ENCODE measurements around the gene ZDHHC7. TPM values are rescaled to one million over a fixed set of nuclear protein-coding genes. Genes with fewer than 3 reads are reported as not detected.

Gene ZDHHC7
- total RNA-seq, 4 donors from 2014 or later, result 49.8 to 59.2 (median 54.3) TPM

GRCh38 chr16:84965428-84966415 lies 45.6 kb downstream of the ZDHHC7 start:
- intact Hi-C loops (cut with DNase I), result loop anchor here (10.0 kb wide), 1 partner anchor 451 kb away; no protein-coding TSS in a partner anchor
- WGBS, 2 donors, result 87 to 93% methylated on average over 41 to 42 of the region's 43 CpGs
- no peaks in the 10 kb centered on the region for H3K36me3 ChIP-seq
- no peak overlapping the region for H3K27ac ChIP-seq
- no peaks in the 10 kb centered on the region for H3K4me1 ChIP-seq
- TF ChIP-seq POLR2A (IDR thresholded peaks at IDR 0.05) (no peak), CTCF (IDR thresholded peaks at IDR 0.05) (no peak)
- H3K27me3 ChIP-seq, result no peaks in the 10 kb centered on the region
- no peak for DNase-seq
- no peak overlapping the region for H3K4me3 ChIP-seq (replicated peaks in 1 of 3)
- H3K9me3 ChIP-seq, result no peaks in the 10 kb centered on the region

DNA sequence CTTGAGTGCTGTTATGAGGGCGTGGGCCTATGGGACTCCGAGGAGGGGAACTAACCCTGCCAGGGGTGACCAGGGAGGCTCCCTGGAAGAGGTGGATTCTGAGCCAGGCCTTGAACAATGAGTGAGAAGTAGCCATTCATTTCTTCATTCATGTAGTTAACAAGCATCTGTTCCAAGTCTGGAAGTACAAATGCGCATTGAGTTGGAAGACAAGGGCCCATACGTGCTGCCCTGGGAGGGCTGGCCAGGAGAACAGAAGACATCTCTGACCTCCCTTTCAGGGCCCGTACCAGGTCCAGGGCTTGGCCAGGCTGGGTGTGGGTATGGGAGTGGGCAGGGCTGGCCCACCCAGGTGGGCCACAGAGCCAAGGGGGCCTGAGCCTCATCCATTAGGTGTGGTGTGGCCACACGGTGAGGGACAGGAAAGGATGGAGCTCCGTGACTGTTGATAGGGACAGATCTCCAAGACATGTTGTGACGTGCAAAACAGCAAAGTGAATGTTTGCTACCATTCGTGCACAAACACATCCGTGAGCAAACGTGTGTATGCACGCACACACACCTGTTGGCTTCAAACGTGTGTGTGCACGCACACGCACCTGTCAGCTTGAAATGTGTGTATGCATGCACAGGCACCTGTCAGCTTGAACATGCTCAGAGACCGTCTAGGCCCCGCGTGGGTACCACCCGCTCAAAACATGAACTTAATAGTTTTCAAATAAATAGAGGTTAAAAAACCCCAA lies 46.8 kb downstream of the ZDHHC7 start:
- H3K36me3 ChIP-seq, result no peaks in the 10 kb centered on the region
- H3K4me3 ChIP-seq (replicated peaks in 1 of 3), result no peak overlapping the region
- no peaks in the 10 kb centered on the region for H3K27me3 ChIP-seq
- TF ChIP-seq POLR2A (IDR thresholded peaks at IDR 0.05) (no peak), CTCF (IDR thresholded peaks at IDR 0.05) (no peak)
- H3K27ac ChIP-seq, result no peak overlapping the region
- H3K4me1 ChIP-seq, result no peaks in the 10 kb centered on the region
- no peak for DNase-seq
- intact Hi-C loops (cut with DNase I), result loop anchor here (10.0 kb wide), 1 partner anchor 450 kb away; no protein-coding TSS in a partner anchor
- WGBS, 2 donors, result 90 to 92% methylated on average over 19 of the region's 19 CpGs
- H3K9me3 ChIP-seq, result no peaks in the 10 kb centered on the region

- Histone ChIP-seq H3K27me3 (no peaks in the 10 kb centered on the region), H3K36me3 (no peaks in the 10 kb centered on the region), H3K9me3 (no peaks in the 10 kb centered on the region), H3K27ac (no peak overlapping the region), H3K4me3 (replicated peaks in 1 of 3) (no peak overlapping the region), H3K4me1 (no peaks in the 10 kb centered on the region)
- WGBS, 2 donors, result 58 to 65% methylated on average over 8 of the region's 8 CpGs
- TF ChIP-seq CTCF (IDR thresholded peaks at IDR 0.05), result no peak
- no peak for TF ChIP-seq POLR2A (IDR thresholded peaks at IDR 0.05)
- intact Hi-C loops (cut with DNase I), result loop anchor here (10.0 kb wide), 1 partner anchor 448 kb away; no protein-coding TSS in a partner anchor
- DNase-seq, result no peak
Observed at GRCh38 chr16:84963066-84963465, 48.3 kb downstream of the ZDHHC7 start.

- DNase-seq, result no peak
- no peaks in the 10 kb centered on the region for H3K9me3 ChIP-seq
- H3K27me3 ChIP-seq, result no peaks in the 10 kb centered on the region
- H3K4me1 ChIP-seq, result no peaks in the 10 kb centered on the region
- TF ChIP-seq CTCF (IDR thresholded peaks at IDR 0.05), result no peak
- no peak for TF ChIP-seq POLR2A (IDR thresholded peaks at IDR 0.05)
- no peak overlapping the region for H3K4me3 ChIP-seq (replicated peaks in 1 of 3)
- H3K27ac ChIP-seq, result no peak overlapping the region
- 82 to 89% methylated on average over 4 of the region's 4 CpGs for WGBS, 2 donors
- H3K36me3 ChIP-seq, result no peaks in the 10 kb centered on the region
- intact Hi-C loops (cut with DNase I), result loop anchor here (10.0 kb wide), 1 partner anchor 446 kb away; no protein-coding TSS in a partner anchor
Observed at GRCh38 chr16:84960942-84961341, 50.4 kb downstream of the ZDHHC7 start.

All from thyroid gland (tissue), 4 donors.